Mesendoderm (in vitro differentiated cells): ENCODE results near the gene EAF1.
"Not testable (repeated sequence)": the region's sequence is repeated elsewhere in the genome, so short reads cannot be mapped to it uniquely, and the experiment has no call there.

Experiments used
- DNase-seq: peaks from one replicate; pipeline ENCODE4 v3.0.0; 2013
- H2AK5ac ChIP-seq: 2 replicates; pipeline ENCODE4 v1.6.1; 2013; ENCODE audit warnings: low read length, inconsistent platforms
- H2BK120ac ChIP-seq: 2 replicates; pipeline ENCODE4 v1.6.1; 2013; ENCODE audit warnings: low read depth, mild to moderate bottlenecking, low read length, moderate library complexity, mixed read lengths
- H2BK15ac ChIP-seq: replicated peaks from 2 replicates; pipeline ENCODE4 v1.6.1; 2013; ENCODE audit warnings: low read depth, mild to moderate bottlenecking, moderate library complexity
- H2BK5ac ChIP-seq: 2 replicates; pipeline ENCODE4 v1.6.1; 2013; ENCODE audit warnings: low read length, inconsistent platforms
- H3K18ac ChIP-seq: 2 replicates; pipeline ENCODE4 v1.6.1; 2013; ENCODE audit warnings: mild to moderate bottlenecking, low read length, mixed read lengths
- H3K23ac ChIP-seq: one replicate; pipeline ENCODE4 v1.6.1; 2013; ENCODE audit warnings: low read length
- H3K27ac ChIP-seq: 2 replicates; pipeline ENCODE4 v1.5.1; 2013; ENCODE audit warnings: low read depth, mild to moderate bottlenecking, inconsistent platforms, low read length, moderate library complexity
- H3K27me3 ChIP-seq: 2 replicates; pipeline ENCODE4 v1.6.1; 2013; ENCODE audit warnings: low read length, control low read depth, mild to moderate bottlenecking, inconsistent platforms; ENCODE audit not compliant: insufficient read depth, poor library complexity
- H3K36me3 ChIP-seq: 2 replicates; pipeline ENCODE4 v1.6.1; 2013; ENCODE audit warnings: low read length, inconsistent platforms; ENCODE audit not compliant: control insufficient read depth, insufficient read depth
- H3K4ac ChIP-seq: one replicate; pipeline ENCODE4 v1.6.1; 2013; ENCODE audit warnings: low read depth, mild to moderate bottlenecking, low read length, moderate library complexity
- H3K4me1 ChIP-seq: 2 replicates; pipeline ENCODE4 v1.6.1; 2013; ENCODE audit warnings: low read depth, low read length, inconsistent platforms; ENCODE audit not compliant: control insufficient read depth
- H3K4me2 ChIP-seq: 2 replicates; pipeline ENCODE4 v1.6.1; 2013; ENCODE audit warnings: low read length
- H3K4me3 ChIP-seq: 2 replicates; pipeline ENCODE4 v1.5.1; 2013; ENCODE audit warnings: mild to moderate bottlenecking, low read length
- H3K56ac ChIP-seq: one replicate; pipeline ENCODE4 v1.6.1; 2013; ENCODE audit warnings: low read length
- H3K79me1 ChIP-seq: 2 replicates; pipeline ENCODE4 v1.6.1; 2013; ENCODE audit warnings: low read length, inconsistent platforms
- H3K79me2 ChIP-seq: 2 replicates; pipeline ENCODE4 v1.6.1; 2013; ENCODE audit warnings: mild to moderate bottlenecking, low read length; ENCODE audit not compliant: control insufficient read depth, insufficient read depth
- H3K9ac ChIP-seq: 2 replicates; pipeline ENCODE4 v1.6.1; 2013; ENCODE audit warnings: low read length, inconsistent platforms
- H4K5ac ChIP-seq: one replicate; pipeline ENCODE4 v1.6.1; 2013; ENCODE audit warnings: low read length
- H4K8ac ChIP-seq: one replicate; pipeline ENCODE4 v1.6.1; 2013; ENCODE audit warnings: low read depth, mild to moderate bottlenecking, control low read depth, low read length, moderate library complexity
- WGBS: extraction: QIAGEN DNeasy Blood & Tissue Kit; methylation state at CpG from one replicate; pipeline ENCODE4 v1.1.7; 2013; ENCODE audit warnings: low lambda C conversion rate, missing lambda C conversion rate; ENCODE audit not compliant: insufficient coverage; ENCODE audit errors: extremely low coverage; 5-methylcytosine and 5-hydroxymethylcytosine counted together

EAF1 gene

GRCh38 chr3:15385238-15385695 is 42.1 kb upstream of the EAF1 start:
- not testable (repeated sequence) for H3K4ac ChIP-seq, H4K8ac ChIP-seq, H2AK5ac ChIP-seq, H3K56ac ChIP-seq, H2BK120ac ChIP-seq, DNase-seq, H3K79me1 ChIP-seq, H3K4me2 ChIP-seq, H3K36me3 ChIP-seq, H3K18ac ChIP-seq, H2BK15ac ChIP-seq, H3K9ac ChIP-seq, H3K27ac ChIP-seq, H3K4me3 ChIP-seq, H3K23ac ChIP-seq, H3K4me1 ChIP-seq, H3K79me2 ChIP-seq, H3K27me3 ChIP-seq, H4K5ac ChIP-seq, H2BK5ac ChIP-seq
- no CpG with 5 or more reads among the region's 10 CpGs for WGBS

DNA sequence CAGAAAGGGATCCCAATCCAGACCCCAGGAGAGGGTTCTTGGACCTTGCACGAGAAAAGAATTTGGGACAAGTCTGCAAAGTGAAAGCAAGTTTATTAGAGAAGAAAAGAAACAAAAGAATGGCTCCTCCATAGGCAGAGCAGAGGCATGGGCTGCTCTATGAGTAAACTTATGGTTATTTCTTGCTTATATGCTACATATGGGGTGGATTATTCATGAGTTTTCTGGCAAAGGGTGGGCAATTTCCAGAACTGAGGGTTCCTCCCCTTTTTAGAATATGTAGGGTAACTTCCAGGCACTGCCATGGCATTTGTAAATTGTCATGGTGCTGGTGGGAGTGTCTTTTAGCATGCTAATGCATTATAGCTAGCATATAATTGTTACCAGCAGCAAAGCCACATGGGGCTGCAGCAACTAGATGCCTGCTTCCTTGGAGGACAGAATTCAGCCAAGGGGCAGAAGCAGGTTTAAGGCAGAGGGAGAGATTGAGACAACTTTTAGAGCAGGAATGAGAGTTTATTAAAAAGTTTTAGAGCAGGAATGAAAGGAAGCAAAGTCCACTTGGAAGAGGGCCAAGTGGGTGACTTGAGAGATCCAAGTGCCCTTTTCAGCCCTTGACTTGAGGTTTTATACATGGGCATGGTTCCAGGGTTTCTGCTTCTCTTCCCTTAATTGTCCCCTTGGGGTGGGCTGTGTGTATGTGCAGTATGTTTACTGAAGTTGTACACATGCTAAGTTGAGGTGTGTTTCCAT is 41.3 kb upstream of the EAF1 start:
- no peak overlapping the region for H4K5ac ChIP-seq
- H3K79me2 ChIP-seq: no peaks in the 10 kb centered on the region
- H2BK15ac ChIP-seq: no peak overlapping the region
- no peak overlapping the region for H2AK5ac ChIP-seq
- H3K23ac ChIP-seq: no peak overlapping the region
- no peak overlapping the region for H2BK120ac ChIP-seq
- no peak overlapping the region for H3K56ac ChIP-seq
- no peaks in the 10 kb centered on the region for H3K27me3 ChIP-seq
- no peaks in the 10 kb centered on the region for H3K79me1 ChIP-seq
- no peak overlapping the region for H3K9ac ChIP-seq
- no CpG with 5 or more reads among the region's 1 CpG for WGBS
- no peak overlapping the region for H3K4me2 ChIP-seq
- no peak overlapping the region for H3K18ac ChIP-seq
- H3K4me1 ChIP-seq: no peaks in the 10 kb centered on the region
- H3K27ac ChIP-seq: no peak overlapping the region
- no peak overlapping the region for H4K8ac ChIP-seq
- no peak for DNase-seq
- no peak overlapping the region for H2BK5ac ChIP-seq
- H3K4me3 ChIP-seq: no peak overlapping the region
- H3K36me3 ChIP-seq: no peaks in the 10 kb centered on the region
- no peak overlapping the region for H3K4ac ChIP-seq

- H3K9ac ChIP-seq, H2AK5ac ChIP-seq, H3K4me3 ChIP-seq, H3K79me1 ChIP-seq, DNase-seq, H2BK120ac ChIP-seq, H2BK5ac ChIP-seq, H3K18ac ChIP-seq, H3K4ac ChIP-seq, H3K27me3 ChIP-seq, H3K56ac ChIP-seq, H3K79me2 ChIP-seq, H3K23ac ChIP-seq, H3K4me2 ChIP-seq, H4K8ac ChIP-seq, H3K4me1 ChIP-seq, H4K5ac ChIP-seq, H3K27ac ChIP-seq, H2BK15ac ChIP-seq, H3K36me3 ChIP-seq: not testable (repeated sequence)
- WGBS: no CpG with 5 or more reads among the region's 5 CpGs
Measured at GRCh38 chr3:15386654-15386955, 40.8 kb upstream of the EAF1 start.

GRCh38 chr3:15387171-15387581 is 40.2 kb upstream of the EAF1 start:
- no peak overlapping the region for H4K8ac ChIP-seq
- no peak overlapping the region for H3K56ac ChIP-seq
- H3K18ac ChIP-seq: no peak overlapping the region
- no peaks in the 10 kb centered on the region for H3K36me3 ChIP-seq
- no peaks in the 10 kb centered on the region for H3K79me1 ChIP-seq
- no peaks in the 10 kb centered on the region for H3K4me1 ChIP-seq
- H2AK5ac ChIP-seq: no peak overlapping the region
- no peak overlapping the region for H3K4ac ChIP-seq
- no peak overlapping the region for H2BK120ac ChIP-seq
- H3K27me3 ChIP-seq: no peaks in the 10 kb centered on the region
- no CpG with 5 or more reads among the region's 1 CpG for WGBS
- no peak overlapping the region for H3K4me2 ChIP-seq
- H3K23ac ChIP-seq: no peak overlapping the region
- no peak overlapping the region for H3K4me3 ChIP-seq
- H2BK15ac ChIP-seq: no peak overlapping the region
- DNase-seq: no peak
- no peak overlapping the region for H4K5ac ChIP-seq
- no peaks in the 10 kb centered on the region for H3K79me2 ChIP-seq
- H2BK5ac ChIP-seq: no peak overlapping the region
- no peak overlapping the region for H3K9ac ChIP-seq
- no peak overlapping the region for H3K27ac ChIP-seq

- DNase-seq: no peak
- Histone ChIP-seq H3K27ac (no peak overlapping the region), H3K23ac (no peak overlapping the region), H2BK15ac (no peak overlapping the region), H3K18ac (no peak overlapping the region), H2AK5ac (no peak overlapping the region), H3K56ac (no peak overlapping the region), H3K79me2 (no peaks in the 10 kb centered on the region), H2BK120ac (no peak overlapping the region), H3K4me1 (no peaks in the 10 kb centered on the region), H3K36me3 (no peaks in the 10 kb centered on the region), H3K4ac (no peak overlapping the region), H2BK5ac (no peak overlapping the region), H3K27me3 (no peaks in the 10 kb centered on the region), H3K4me2 (no peak overlapping the region), H4K8ac (no peak overlapping the region), H3K9ac (no peak overlapping the region), H4K5ac (no peak overlapping the region), H3K4me3 (no peak overlapping the region), H3K79me1 (no peaks in the 10 kb centered on the region)
- no CpG with 5 or more reads among the region's 3 CpGs for WGBS
Measured at GRCh38 chr3:15387735-15388134, 39.7 kb upstream of the EAF1 start.

DNA sequence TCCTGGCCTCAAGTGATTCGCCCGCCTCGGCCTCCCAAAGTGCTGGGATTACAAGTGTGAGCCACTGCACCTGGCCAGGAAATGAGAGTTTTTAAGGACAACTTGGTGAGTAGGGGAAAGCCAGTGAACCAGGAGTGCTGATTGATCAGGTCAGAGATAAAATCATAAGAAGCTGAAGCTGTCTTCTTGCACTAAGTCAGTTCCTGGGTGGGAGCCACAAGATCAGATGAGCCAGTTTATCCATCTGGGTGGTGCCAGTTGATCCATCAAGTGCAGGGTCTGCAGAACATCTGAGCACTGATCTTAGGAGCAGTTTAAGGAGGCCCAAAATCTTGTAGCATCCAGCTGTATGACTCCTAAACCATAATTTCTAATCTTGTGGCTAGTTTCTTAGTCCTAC is 39.1 kb upstream of the EAF1 start:
- not testable (repeated sequence) for H3K36me3 ChIP-seq, H3K4me3 ChIP-seq, H3K9ac ChIP-seq, DNase-seq, H3K23ac ChIP-seq, H4K8ac ChIP-seq, H3K4me1 ChIP-seq, H3K27ac ChIP-seq, H4K5ac ChIP-seq, H2AK5ac ChIP-seq, H3K56ac ChIP-seq, H2BK15ac ChIP-seq, H3K79me1 ChIP-seq, H3K4ac ChIP-seq, H3K79me2 ChIP-seq, H2BK120ac ChIP-seq, H2BK5ac ChIP-seq, H3K4me2 ChIP-seq, H3K18ac ChIP-seq, H3K27me3 ChIP-seq
- no CpG with 5 or more reads among the region's 3 CpGs for WGBS
